Measurements from ENCODE around the gene SKA1.

DNA sequence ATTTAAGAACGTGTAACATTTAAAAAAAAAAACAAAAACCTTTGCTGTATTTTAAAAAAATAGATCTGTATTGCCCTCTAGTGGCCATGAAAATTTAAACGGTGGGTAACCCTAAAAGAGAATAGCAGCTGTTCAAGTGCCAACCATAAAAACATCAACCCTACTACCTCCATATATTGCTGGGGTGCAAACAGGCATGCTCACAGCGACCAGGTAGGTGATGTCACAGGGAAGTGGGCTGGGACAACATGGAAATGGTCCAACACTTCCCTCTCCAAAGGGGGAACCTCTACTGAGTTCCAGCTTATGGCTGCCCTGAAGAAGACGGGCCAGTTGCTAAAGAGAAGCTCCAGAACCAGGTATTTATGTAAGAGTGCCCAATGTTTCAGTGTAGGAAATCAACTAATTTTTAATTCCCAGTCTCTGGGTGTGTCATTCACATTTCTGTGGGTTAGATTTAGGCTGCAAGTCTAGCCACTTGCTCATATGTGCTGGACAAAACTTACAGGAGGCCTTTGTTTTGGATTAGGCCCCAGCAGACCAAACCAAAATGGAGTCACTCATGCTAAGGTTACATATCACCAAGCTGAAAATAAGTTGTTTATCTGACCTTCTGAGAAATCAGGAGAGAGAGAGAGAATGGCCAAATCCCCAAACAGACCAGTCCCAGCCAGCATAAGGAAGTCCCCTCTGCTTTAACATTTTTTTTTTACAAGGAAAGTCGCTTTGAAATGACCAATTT, 54.5 kb downstream of the SKA1 start:
- TF ChIP-seq, protein P1, sequence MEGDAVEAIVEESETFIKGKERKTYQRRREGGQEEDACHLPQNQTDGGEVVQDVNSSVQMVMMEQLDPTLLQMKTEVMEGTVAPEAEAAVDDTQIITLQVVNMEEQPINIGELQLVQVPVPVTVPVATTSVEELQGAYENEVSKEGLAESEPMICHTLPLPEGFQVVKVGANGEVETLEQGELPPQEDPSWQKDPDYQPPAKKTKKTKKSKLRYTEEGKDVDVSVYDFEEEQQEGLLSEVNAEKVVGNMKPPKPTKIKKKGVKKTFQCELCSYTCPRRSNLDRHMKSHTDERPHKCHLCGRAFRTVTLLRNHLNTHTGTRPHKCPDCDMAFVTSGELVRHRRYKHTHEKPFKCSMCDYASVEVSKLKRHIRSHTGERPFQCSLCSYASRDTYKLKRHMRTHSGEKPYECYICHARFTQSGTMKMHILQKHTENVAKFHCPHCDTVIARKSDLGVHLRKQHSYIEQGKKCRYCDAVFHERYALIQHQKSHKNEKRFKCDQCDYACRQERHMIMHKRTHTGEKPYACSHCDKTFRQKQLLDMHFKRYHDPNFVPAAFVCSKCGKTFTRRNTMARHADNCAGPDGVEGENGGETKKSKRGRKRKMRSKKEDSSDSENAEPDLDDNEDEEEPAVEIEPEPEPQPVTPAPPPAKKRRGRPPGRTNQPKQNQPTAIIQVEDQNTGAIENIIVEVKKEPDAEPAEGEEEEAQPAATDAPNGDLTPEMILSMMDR (IDR thresholded peaks at IDR 0.05): peak in 3 of 4 experiments; percentile 27 to 49 (median 38)
- TF ChIP-seq POLR2A (IDR thresholded peaks at IDR 0.05): no peak
- TF ChIP-seq POLR2AphosphoS5 (IDR thresholded peaks at IDR 0.05): no peak

Data from prostate gland (tissue), 2 donors.